GM12892 (cell line): Measurements from ENCODE around the gene GRIN2D.

Source experiments
- POLR2A ChIP-seq: IDR thresholded peaks from 2 replicates; pipeline ENCODE4 v1.6.1; 2011; ENCODE audit warnings: low read depth, low read length, control low read depth
- POLR2AphosphoS5 ChIP-seq: IDR thresholded peaks from 2 replicates; pipeline ENCODE4 v1.6.1; 2011; ENCODE audit warnings: low read depth, low read length, control low read depth

DNA sequence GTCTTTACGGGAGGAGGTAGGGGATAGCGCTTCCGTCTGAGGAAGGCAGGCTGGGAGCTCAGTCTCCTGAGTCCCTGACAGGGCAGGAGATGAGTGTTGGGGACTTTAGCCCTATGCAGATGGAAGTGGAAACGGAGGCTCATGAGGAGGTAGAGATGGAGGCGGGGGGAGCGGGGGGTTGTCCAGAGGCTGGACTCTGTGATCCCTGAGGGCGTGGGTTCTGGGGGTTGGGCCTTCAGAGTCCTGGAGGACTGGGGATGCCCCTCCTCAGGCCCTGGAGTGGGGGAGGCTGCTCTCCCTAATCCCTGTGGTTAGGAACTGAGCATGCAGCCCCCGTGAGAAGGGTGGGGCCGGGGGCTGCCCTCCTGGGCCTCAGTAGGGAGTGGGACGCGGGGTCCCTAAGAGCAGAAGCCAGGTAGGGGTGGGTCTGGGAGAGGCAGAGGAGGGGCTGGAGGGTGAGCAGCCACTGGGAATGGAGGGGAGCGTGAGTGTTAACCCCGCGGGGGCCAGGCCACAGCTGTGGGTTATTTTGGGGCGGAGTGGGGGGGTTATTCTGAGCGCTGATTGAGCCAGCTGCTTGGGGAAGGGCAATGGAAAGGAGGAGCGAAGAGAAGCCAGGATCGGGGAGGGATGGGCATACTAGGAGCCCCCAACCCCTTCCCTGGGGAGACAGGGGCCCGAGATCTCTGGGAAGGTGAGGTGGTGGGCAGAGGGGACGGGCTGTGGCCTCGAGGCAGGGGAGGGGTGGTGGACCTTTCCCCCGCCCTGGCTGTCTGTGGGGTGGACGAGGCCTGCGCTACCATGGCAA lies 2.8 kb downstream of the GRIN2D start:
- TF ChIP-seq POLR2AphosphoS5 (no peak), POLR2A (no peak)
